ENCODE data around the gene TPM3.
"Not testable (repeated sequence)": the region's sequence is repeated elsewhere in the genome, so short reads cannot be mapped to it uniquely, and the experiment has no call there.

The TPM3 gene

DNA sequence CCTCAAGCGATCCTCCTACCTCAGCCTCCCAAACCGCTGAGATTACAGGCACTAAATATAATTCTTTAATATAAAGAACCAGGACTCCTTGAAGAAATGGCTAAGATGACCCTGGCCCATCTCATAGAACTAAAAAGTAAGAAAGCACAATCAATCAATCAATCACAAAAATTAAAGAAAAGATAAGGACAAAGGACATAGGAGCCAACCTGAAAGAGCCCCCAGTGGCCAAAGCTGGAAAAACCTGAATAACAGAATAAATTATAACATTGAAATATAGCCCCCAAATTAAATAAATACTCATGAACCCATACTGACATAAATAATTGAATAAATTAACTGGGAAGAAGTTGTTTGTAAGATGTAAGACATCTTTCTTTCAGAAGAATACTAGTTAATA lies 45.9 kb downstream of the TPM3 start:
- Mint-ChIP-seq H3K4me3 (no peak overlapping the region), H3K27me3 (no peaks in the 10 kb centered on the region), H3K36me3 (ENCODE audit: low read depth) (no peaks in the 10 kb centered on the region), H3K27ac (no peak overlapping the region), H3K9me3 (no peaks in the 10 kb centered on the region), H3K4me1 (ENCODE audit: low read depth) (peaks cover 22% of the 10 kb centered on the region)
- intact Hi-C loops (cut with micrococcal nuclease) = no loop called here

DNA sequence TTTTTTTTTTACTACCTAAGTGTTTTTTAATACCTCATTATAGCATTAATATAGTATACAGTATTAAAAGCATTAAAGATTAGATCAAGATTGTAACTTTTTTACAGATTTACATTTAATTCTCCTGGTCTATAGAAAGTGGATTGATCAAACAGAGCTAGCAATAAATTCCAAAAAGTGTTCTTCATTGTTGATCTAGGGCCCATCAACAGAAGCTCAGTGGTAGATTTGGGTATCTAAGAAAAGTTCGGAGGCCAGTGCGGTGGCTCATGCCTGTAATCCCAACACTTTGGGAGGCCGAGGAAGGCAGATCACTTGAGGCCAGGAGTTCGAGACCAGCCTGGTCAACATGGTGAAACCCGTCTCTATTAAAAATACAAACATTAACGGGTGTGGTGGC lies 49.5 kb downstream of the TPM3 start:
- no peak overlapping the region for H3K4me3 Mint-ChIP-seq

DNA sequence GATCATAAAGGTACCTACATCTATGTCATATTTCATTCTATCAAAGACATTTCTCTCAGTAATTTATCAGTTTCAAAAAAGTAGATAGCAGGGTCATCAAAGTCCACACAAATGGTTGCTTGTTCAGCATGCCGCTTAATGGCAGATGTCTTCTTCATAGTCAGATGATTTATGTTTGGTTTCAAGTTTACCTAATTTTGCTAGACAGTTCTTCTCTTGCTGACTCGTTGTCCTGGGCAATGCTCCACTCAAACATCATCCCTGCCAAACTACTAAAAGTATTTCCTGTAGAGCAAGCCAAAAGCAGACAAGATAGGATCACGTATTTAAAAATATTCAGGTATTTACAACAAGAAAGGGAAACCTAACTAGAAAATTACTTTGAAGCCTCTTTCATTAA lies 50.7 kb downstream of the TPM3 start:
- no peaks in the 10 kb centered on the region for H3K36me3 Mint-ChIP-seq (ENCODE audit: low read depth)
- H3K27ac Mint-ChIP-seq = no peak overlapping the region
- H3K9me3 Mint-ChIP-seq = no peaks in the 10 kb centered on the region
- no peak overlapping the region for H3K4me3 Mint-ChIP-seq
- H3K4me1 Mint-ChIP-seq (ENCODE audit: low read depth) = no peaks in the 10 kb centered on the region
- intact Hi-C loops (cut with micrococcal nuclease) = no loop called here
- no peaks in the 10 kb centered on the region for H3K27me3 Mint-ChIP-seq

More for the DNA sequence above, 49.5 kb downstream of the TPM3 start:
- Mint-ChIP-seq H3K36me3 (ENCODE audit: low read depth) (no peaks in the 10 kb centered on the region), H3K4me1 (ENCODE audit: low read depth) (peaks cover 5% of the 10 kb centered on the region), H3K27ac (no peak overlapping the region), H3K9me3 (no peaks in the 10 kb centered on the region), H3K27me3 (no peaks in the 10 kb centered on the region)
- intact Hi-C loops (cut with micrococcal nuclease) = no loop called here

DNA sequence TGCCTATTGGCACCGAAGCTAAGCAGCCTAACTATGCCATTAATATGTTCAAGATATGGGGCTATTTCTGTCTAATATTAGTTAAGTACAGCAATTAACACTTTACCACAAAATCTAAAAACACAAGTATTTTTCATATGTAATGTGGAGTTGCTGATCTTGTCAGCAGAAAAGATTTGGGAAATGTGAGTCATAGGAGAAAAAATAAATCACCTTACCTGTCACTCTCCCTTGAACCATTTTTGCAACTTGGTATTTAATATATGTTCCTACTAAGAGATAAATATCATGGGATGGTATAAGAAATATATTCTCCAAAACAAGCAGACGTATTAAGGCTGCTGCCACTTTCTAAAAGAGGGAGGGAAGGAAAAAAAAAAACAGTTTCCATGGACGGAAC lies 54.0 kb downstream of the TPM3 start:
- H3K4me1 Mint-ChIP-seq (ENCODE audit: low read depth) = peaks cover 4% of the 10 kb centered on the region
- no peaks in the 10 kb centered on the region for H3K27me3 Mint-ChIP-seq
- H3K27ac Mint-ChIP-seq = no peak overlapping the region
- intact Hi-C loops (cut with micrococcal nuclease) = no loop called here
- H3K36me3 Mint-ChIP-seq (ENCODE audit: low read depth) = no peaks in the 10 kb centered on the region
- no peak overlapping the region for H3K4me3 Mint-ChIP-seq
- H3K9me3 Mint-ChIP-seq = no peaks in the 10 kb centered on the region

DNA sequence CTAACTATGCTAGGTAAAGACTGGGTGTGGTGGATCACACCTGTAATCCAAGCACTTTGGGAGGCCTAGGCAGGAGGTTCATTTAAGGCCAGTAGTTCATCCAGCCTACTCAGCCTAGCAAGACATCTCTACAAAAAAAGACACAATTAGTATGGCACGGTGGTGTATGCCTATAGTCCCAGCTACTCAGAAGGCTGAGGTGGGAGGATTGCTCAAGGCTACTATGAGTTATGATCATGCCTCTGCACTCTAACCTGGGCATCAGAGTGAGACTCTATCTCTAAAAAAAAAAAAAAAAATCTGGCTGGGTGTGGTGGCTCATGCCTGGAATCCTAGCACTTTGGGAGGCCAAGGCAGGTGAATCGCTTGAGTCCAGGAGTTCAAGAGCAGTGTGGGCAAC lies 58.6 kb downstream of the TPM3 start:
- no peaks in the 10 kb centered on the region for H3K27me3 Mint-ChIP-seq
- H3K9me3 Mint-ChIP-seq = no peaks in the 10 kb centered on the region
- peak overlapping the region; percentile 68 for H3K27ac Mint-ChIP-seq
- intact Hi-C loops (cut with micrococcal nuclease) = no loop called here
- no peaks in the 10 kb centered on the region for H3K36me3 Mint-ChIP-seq (ENCODE audit: low read depth)
- no peak overlapping the region for H3K4me3 Mint-ChIP-seq
- H3K4me1 Mint-ChIP-seq (ENCODE audit: low read depth) = peaks cover 19% of the 10 kb centered on the region

DNA sequence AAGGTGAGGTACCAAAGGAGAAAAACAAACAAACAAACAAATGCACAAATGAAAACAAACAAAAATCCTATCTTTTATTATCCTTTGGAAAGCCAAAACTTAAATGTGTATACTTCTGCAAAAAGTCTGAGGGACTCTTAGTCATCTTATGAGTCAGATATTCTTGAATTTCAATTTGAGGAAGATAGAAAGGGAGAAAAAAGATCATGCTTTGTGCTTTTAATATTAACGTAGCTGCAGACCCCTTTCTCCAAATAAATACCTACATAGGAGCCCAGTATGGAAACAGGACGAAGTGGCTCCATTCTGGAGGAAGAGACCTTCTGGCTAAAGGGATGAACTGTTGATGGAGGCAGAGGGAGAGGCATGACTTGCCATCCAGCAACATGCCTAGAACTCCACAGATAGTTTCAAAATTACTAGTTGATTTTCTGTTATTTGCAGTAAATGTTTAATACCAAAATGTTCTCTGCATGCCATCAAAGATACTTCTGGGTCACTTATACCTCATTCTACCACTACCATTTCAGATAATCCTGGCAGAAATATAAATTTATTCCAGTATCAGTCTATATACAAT lies 62.4 kb downstream of the TPM3 start:
- H3K9me3 Mint-ChIP-seq = peaks cover 8% of the 10 kb centered on the region
- H3K4me3 Mint-ChIP-seq = peak overlapping the region; percentile 67
- intact Hi-C loops (cut with micrococcal nuclease) = no loop called here
- no peaks in the 10 kb centered on the region for H3K36me3 Mint-ChIP-seq (ENCODE audit: low read depth)
- H3K27me3 Mint-ChIP-seq = no peaks in the 10 kb centered on the region
- peak overlapping the region; percentile 86 for H3K27ac Mint-ChIP-seq
- peaks cover 19% of the 10 kb centered on the region for H3K4me1 Mint-ChIP-seq (ENCODE audit: low read depth)

DNA sequence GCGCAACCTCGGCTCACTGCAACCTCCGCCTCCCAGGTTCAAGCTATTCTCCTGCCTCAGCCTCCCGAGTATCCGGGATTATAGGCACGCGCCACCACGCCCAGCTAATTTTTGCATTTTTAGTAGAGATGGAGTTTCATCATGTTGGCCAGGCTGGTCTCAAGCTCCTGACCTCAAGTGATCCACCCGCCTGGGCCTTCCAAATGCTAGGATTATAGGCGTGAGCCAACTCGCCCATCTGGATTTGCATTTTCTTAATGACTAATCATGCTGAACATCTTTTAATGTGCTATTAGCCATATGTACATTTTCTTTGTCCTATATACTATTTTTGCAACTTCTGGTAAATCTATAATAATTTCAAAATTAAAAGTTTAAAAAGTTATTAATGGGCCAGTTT lies 68.7 kb downstream of the TPM3 start:
- H3K4me3 Mint-ChIP-seq; H3K9me3 Mint-ChIP-seq; H3K36me3 Mint-ChIP-seq (ENCODE audit: low read depth); H3K27ac Mint-ChIP-seq; intact Hi-C loops (cut with micrococcal nuclease); H3K4me1 Mint-ChIP-seq (ENCODE audit: low read depth); H3K27me3 Mint-ChIP-seq: not testable (repeated sequence)

DNA sequence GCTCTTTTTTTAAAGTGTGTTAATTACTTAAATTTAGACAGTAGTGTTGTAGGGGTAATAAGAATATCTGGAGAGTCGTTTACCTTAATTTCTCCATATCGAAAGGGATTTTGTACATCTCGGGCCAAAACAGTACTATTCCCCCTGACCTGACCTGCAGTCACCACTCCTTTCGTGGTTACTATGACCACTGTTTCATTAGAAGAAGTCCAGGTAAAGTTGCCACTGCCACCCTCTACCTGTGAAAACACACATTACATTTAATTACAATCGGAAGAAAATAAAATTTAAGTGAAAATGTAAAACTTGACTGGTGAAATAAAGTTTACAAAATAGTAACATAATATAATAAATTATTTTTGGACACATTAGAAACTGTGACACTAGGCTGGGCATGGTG lies 74.3 kb downstream of the TPM3 start:
- Mint-ChIP-seq H3K27me3 (peaks cover 3% of the 10 kb centered on the region), H3K36me3 (ENCODE audit: low read depth) (no peaks in the 10 kb centered on the region), H3K27ac (no peak overlapping the region), H3K4me1 (ENCODE audit: low read depth) (peaks cover 14% of the 10 kb centered on the region), H3K4me3 (no peak overlapping the region), H3K9me3 (no peaks in the 10 kb centered on the region)
- intact Hi-C loops (cut with micrococcal nuclease) = no loop called here

DNA sequence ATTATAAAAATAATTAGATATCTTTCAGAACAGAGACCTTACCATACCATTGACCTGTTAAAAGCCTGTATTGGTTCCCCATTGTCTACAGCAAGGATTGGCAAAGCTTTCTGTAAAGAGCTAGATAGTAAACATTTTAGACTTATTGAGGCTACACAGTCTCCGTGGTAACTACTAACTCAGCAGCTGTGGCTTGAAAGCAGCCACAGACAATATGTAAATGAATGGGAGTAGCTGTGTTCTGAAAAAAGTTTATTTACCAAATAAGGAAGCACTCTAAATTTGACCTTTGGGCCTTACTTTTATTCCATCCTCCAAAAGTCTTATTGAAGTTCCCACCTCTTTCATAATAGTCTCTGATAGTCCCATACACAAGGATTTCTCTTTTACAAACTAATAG lies 76.7 kb downstream of the TPM3 start:
- Mint-ChIP-seq H3K27me3 (peaks cover 5% of the 10 kb centered on the region), H3K9me3 (no peaks in the 10 kb centered on the region), H3K4me1 (ENCODE audit: low read depth) (peaks cover 14% of the 10 kb centered on the region), H3K27ac (peak overlapping the region; percentile 59), H3K36me3 (ENCODE audit: low read depth) (no peaks in the 10 kb centered on the region), H3K4me3 (no peak overlapping the region)
- intact Hi-C loops (cut with micrococcal nuclease) = no loop called here

All from dendritic cell treated with granulocyte-macrophage colony-stimulating factor and Interleukin-4, amounts not matched to agents 40 ng/mL and 50 ng/mL, for 4 days (primary cell).